GM12878 (cell line): ENCODE measurements around the gene GRK2. TPM values are rescaled to one million over a fixed set of nuclear protein-coding genes. Genes with fewer than 3 reads are reported as not detected.
A peak's percentile ranks its signal among the peaks of the same experiment; 100 is the strongest.

Experiments
- ATAC-seq: fragments of 200-7000 bp; cut with Tn5 transposase; 3 replicates; pipeline ENCODE4 v1.9.1; 2020; ENCODE audit warnings: mild to moderate bottlenecking, moderate library complexity
- BruUV-seq: library from RNA; stranded (reverse); fragments of 400-500 nt; replicated peaks from 2 replicates; lab custom pipeline; 2021; lab: Mats Ljungman, UMichigan
- CTCF ChIA-PET: fragments of 300-600 bp; sonication (Branson Sonifier 250); formaldehyde crosslinking; extraction: SDS; loops from one replicate; lab custom pipeline; 2021; ENCODE audit warnings: inconsistent platforms; lab: Yijun Ruan, JAX
- POLR2A ChIA-PET: fragments of 350-600 bp; formaldehyde crosslinking; extraction: SDS; loops from one replicate; lab custom pipeline; 2021; ENCODE audit warnings: inconsistent platforms; lab: Charles Lee
- RAD21 ChIA-PET: fragments of 300-600 bp; sonication (Branson Sonifier 250); formaldehyde crosslinking; loops from one replicate; lab custom pipeline; 2023; ENCODE audit warnings: antibody characterized with exemption; ENCODE audit not compliant: unreplicated experiment; lab: Charles Lee
- SMC1A ChIA-PET: fragments of 300-600 bp; sonication (Branson Sonifier 250); formaldehyde crosslinking; loops from one replicate; lab custom pipeline; 2023; ENCODE audit not compliant: unreplicated experiment, uncharacterized antibody; lab: Charles Lee
- DNase-seq: peaks from one replicate; pipeline ENCODE4 v3.0.0-alpha.2; 2011; ENCODE audit warnings: low read depth, low spot score
- FAIRE-seq: peaks from 3 replicates; lab custom pipeline; 2011; peaks lifted over from hg19 to GRCh38; lab: Jason Lieb, UNC
- H2AFZ ChIP-seq: 2 replicates; pipeline ENCODE4 v1.6.0; 2011; ENCODE audit warnings: low read depth, low read length, control low read depth; ENCODE audit not compliant: control insufficient read depth
- H3K27ac ChIP-seq: 2 replicates; pipeline ENCODE4 v1.5.1; 2011; ENCODE audit warnings: control low read depth; ENCODE audit not compliant: control insufficient read depth, insufficient read depth
- H3K27me3 ChIP-seq, 2 experiments: replicated peaks in 1 of 2; 2 replicates each; pipeline versions ENCODE4 v1.6.0 to v1.6.1; 2011; ENCODE audit warnings: low read length in 1 of 2; ENCODE audit not compliant: control insufficient read depth in 2 of 2, insufficient read depth in 2 of 2
- H3K36me3 ChIP-seq, 2 experiments: 2 replicates each; pipeline ENCODE4 v1.5.1; 2011; ENCODE audit warnings: low read length in 1 of 2; ENCODE audit not compliant: control insufficient read depth in 2 of 2, insufficient read depth in 2 of 2
- H3K4me1 ChIP-seq: 2 replicates; pipeline ENCODE4 v1.6.1; 2011; ENCODE audit warnings: mild to moderate bottlenecking, low read length, moderate library complexity, mixed read lengths; ENCODE audit not compliant: control insufficient read depth, insufficient read depth
- H3K4me2 ChIP-seq: 2 replicates; pipeline ENCODE4 v1.6.0; 2011; ENCODE audit warnings: control low read depth; ENCODE audit not compliant: control insufficient read depth, insufficient read depth
- H3K4me3 ChIP-seq: fragments of 200-600 bp; sonication (generic); 2 replicates; pipeline ENCODE4 v1.5.1; 2016
- H3K79me2 ChIP-seq: 2 replicates; pipeline ENCODE4 v1.6.0; 2011; ENCODE audit warnings: low read length; ENCODE audit not compliant: control insufficient read depth, insufficient read depth
- H3K9ac ChIP-seq: 2 replicates; pipeline ENCODE4 v1.8.0; 2011; ENCODE audit warnings: low read length, control low read depth, mixed read lengths; ENCODE audit not compliant: control insufficient read depth, insufficient read depth
- H3K9me3 ChIP-seq: replicated peaks from 3 replicates; pipeline ENCODE4 v1.5.1; 2011; ENCODE audit warnings: mild to moderate bottlenecking, low read length; ENCODE audit not compliant: control insufficient read depth, insufficient read depth
- H4K20me1 ChIP-seq: 2 replicates; pipeline ENCODE4 v1.6.0; 2011; ENCODE audit not compliant: control insufficient read depth, insufficient read depth
- BHLHE40 ChIP-seq, 2 experiments: fragments of 450-650 bp in 1 of 2; IDR thresholded peaks; 2 replicates each; pipeline ENCODE4 v1.6.1; 2011 to 2017; ENCODE audit warnings: low read depth in 2 of 2, borderline replicate concordance in 1 of 2, improper control_type of control experiment in 1 of 2, low read length in 1 of 2, mild to moderate bottlenecking in 1 of 2
- CREM ChIP-seq: IDR thresholded peaks from 2 replicates; pipeline ENCODE4 v1.6.1; 2014; ENCODE audit warnings: antibody characterized with exemption, low read depth
- EGR1 ChIP-seq, 2 experiments: IDR thresholded peaks; 1 replicate in 1 of 2; 2 replicates in 1 of 2; pipeline ENCODE4 v1.6.1; 2011 to 2012; ENCODE audit warnings: low read depth in 2 of 2, low read length in 2 of 2, borderline replicate concordance in 1 of 2, mild to moderate bottlenecking in 1 of 2, moderate library complexity in 1 of 2
- ETV6 ChIP-seq, 2 experiments: fragments of 450-650 bp in 1 of 2; IDR thresholded peaks in 1 of 2; conservative IDR thresholded peaks in 1 of 2; 2 replicates each; pipeline ENCODE4 v1.6.1; 2014; ENCODE audit warnings: antibody characterized with exemption in 1 of 2, borderline replicate concordance in 1 of 2, low read depth in 1 of 2, mild to moderate bottlenecking in 1 of 2, moderate library complexity in 1 of 2
- HDAC6 ChIP-seq: fragments of 200-600 bp; sonication (generic); IDR thresholded peaks from one replicate; pipeline ENCODE4 v1.8.0; 2017; ENCODE audit warnings: antibody characterized with exemption; ENCODE audit not compliant: unreplicated experiment
- MTA3 ChIP-seq: IDR thresholded peaks from 2 replicates; pipeline ENCODE4 v1.6.1; 2012; ENCODE audit warnings: low read length, inconsistent platforms, borderline replicate concordance
- MYB ChIP-seq: fragments of 150-350 bp; IDR thresholded peaks from 2 replicates; pipeline ENCODE4 v1.6.1; 2014; ENCODE audit warnings: mild to moderate bottlenecking, low read depth, low read length, borderline replicate concordance
- PAX5 ChIP-seq: IDR thresholded peaks from 2 replicates; pipeline ENCODE4 v1.6.1; 2011; ENCODE audit warnings: low read depth, low read length, borderline replicate concordance
- TBL1XR1 ChIP-seq: IDR thresholded peaks from 2 replicates; pipeline ENCODE4 v1.6.1; 2012; ENCODE audit warnings: low read depth, low read length, improper control_type of control experiment
- ZNF384 ChIP-seq: IDR thresholded peaks from 2 replicates; pipeline ENCODE4 v1.6.1; 2012; ENCODE audit warnings: low read depth, mild to moderate bottlenecking, low read length, improper control_type of control experiment, borderline replicate concordance
- WGBS: methylation state at CpG from one replicate; pipeline ENCODE4 v1.1.6; 2016; ENCODE audit warnings: low lambda C conversion rate; ENCODE audit not compliant: insufficient replicate concordance, insufficient coverage; ENCODE audit errors: missing lambda C conversion rate; 5-methylcytosine and 5-hydroxymethylcytosine counted together
- in situ Hi-C: fragments of 300-500 bp; cut with MboI; formaldehyde crosslinking; loops from 9 replicates; pipeline ENCODE4 v1.14.3; 2018; ENCODE audit warnings: mixed read lengths
- intact Hi-C: fragments of 100-400 bp; cut with micrococcal nuclease; formaldehyde crosslinking; loops from one replicate; pipeline ENCODE4 v1.14.2; 2022; ENCODE audit not compliant: unreplicated experiment
- polyA plus RNA-seq, 11 experiments: library from polyadenylated mRNA; depleted of rRNA in 4 of 11; unstranded in 6 of 11; stranded (reverse) in 5 of 11; fragments of >200 nt; fragmentation: Nextera tagmentation in 4 of 11; fragmentation: Illumina TruSeq in 1 of 11; extraction: Ambion mirVana in 4 of 11; extraction: Trizol in 1 of 11; gene quantifications; 1 replicate in 1 of 11; 2 replicates in 10 of 11; pipeline versions ENCODE4 v1.2.1 to v1.2.3, GENCODE V29; 2011 to 2016; ENCODE audit warnings: inconsistent platforms in 2 of 11, missing spikeins in 2 of 11, low read depth in 1 of 11
- total RNA-seq, 4 experiments: library from RNA; depleted of rRNA in 3 of 4; stranded (reverse); fragments of >200 nt in 3 of 4; fragmentation: Illumina TruSeq in 1 of 4; extraction: Trizol in 1 of 4; gene quantifications; 2 replicates each; pipeline versions ENCODE4 v1.2.1 to v1.2.3, GENCODE V29; 2013 to 2021
- TF ChIP-seq, protein P1 (sequence below): fragments of 450-650 bp; IDR thresholded peaks from 2 replicates; pipeline ENCODE4 v1.6.1; 2016; ENCODE audit warnings: mild to moderate bottlenecking
- TF ChIP-seq, protein P2 (sequence below): IDR thresholded peaks from 2 replicates; pipeline ENCODE4 v1.6.1; 2012; ENCODE audit warnings: improper control_type of control experiment, low read depth, low read length; ENCODE audit not compliant: insufficient replicate concordance
- TF ChIP-seq, protein P3 (sequence below), 3 experiments: IDR thresholded peaks in 2 of 3; conservative IDR thresholded peaks in 1 of 3; 2 replicates each; pipeline ENCODE4 v1.5.1; 2011; ENCODE audit warnings: low read depth in 3 of 3, low read length in 3 of 3, mild to moderate bottlenecking in 3 of 3, control low read depth in 2 of 3, moderate library complexity in 2 of 3, inconsistent platforms in 1 of 3, mixed read lengths in 1 of 3; ENCODE audit not compliant: control insufficient read depth in 2 of 3, insufficient read depth in 1 of 3; ENCODE audit errors: extremely low read depth in 1 of 3

The GRK2 gene
- total and polyA plus RNA-seq, 10 of the 15 experiments (the other 5 are each of a cell fraction or from before 2014, with no cell fraction given), result 1.0 to 160 (median 66.1) TPM

DNA sequence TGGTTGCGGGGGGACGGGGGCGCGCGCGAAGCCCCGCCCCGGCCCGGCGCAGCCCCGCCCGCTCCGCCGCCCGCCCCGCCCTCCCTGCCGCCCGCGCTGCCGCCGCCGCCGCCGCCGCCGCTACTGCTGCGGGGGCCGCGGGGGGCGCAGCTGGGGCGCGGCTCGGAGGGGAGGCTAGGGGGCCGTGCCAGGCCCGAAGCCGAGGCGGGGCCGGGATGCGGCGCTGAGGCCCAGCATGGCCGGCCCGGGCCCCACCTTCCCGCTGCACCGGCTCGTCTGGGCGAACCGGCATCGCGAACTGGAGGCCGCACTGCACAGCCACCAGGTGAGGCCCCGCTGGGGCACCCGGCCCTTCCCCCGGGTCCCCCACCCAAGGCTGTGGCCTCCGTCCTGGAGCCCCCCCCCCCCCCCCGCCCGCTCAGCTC, 23.0 kb downstream of the GRK2 start, which contains the start of gene ANKRD13D:
TSS of gene ANKRD13D (plus strand) at position 78 of the 425 bp plus-strand sequence. CDS start at position 236, 158 bp downstream.
- Histone ChIP-seq H2AFZ (peak within 1 kb of the TSS; percentile 68), H4K20me1 (no peaks in the 10 kb centered on the region), H3K27me3 (no peaks in the 10 kb centered on the region), H3K79me2 (peaks cover 19% of the 10 kb centered on the region), H3K9ac (peak within 1 kb of the TSS; percentile 96), H3K4me1 (peaks cover 26% of the 10 kb centered on the region), H3K4me2 (peak within 1 kb of the TSS; percentile 97), H3K36me3 (peaks cover 14 to 30% of the 10 kb centered on the region in 2 experiments; a peak in 3 of 4 replicates), H3K9me3 (no peaks in the 10 kb centered on the region; the same call in 2 of the 3 replicates), H3K4me3 (peak within 1 kb of the TSS; percentile 97), H3K27ac (peak within 1 kb of the TSS; percentile 99)
- ChIA-PET POLR2A (interaction anchor here (0.7 to 3.3 kb wide), 8 partner anchors 12 to 65 kb away, joined by 3 to 46 read pairs (median 8); partner anchors contain the start of gene GRK2), SMC1A (interaction anchor here (0.9 to 3.6 kb wide), 5 partner anchors 19 to 92 kb away, joined by 3 to 35 read pairs (median 6); no protein-coding TSS in a partner anchor), CTCF (interaction anchor here (0.7 to 3.1 kb wide), 8 partner anchors 12 to 94 kb away, joined by 3 to 18 read pairs (median 12); partner anchors contain the start of gene GRK2), RAD21 (interaction anchor here (1.2 to 4.0 kb wide), 8 partner anchors 12 to 113 kb away, joined by 3 to 28 read pairs (median 9); partner anchors contain the start of genes GRK2 and PPP1CA)
- ATAC-seq (peak; percentile 42), DNase-seq (no peak), FAIRE-seq (no peak)
- in situ Hi-C loops, result no loop called here
- WGBS, result 0% methylated on average over 12 of the region's 56 CpGs
- intact Hi-C loops, result no loop called here
- BruUV-seq, result no TSS peak
- TF ChIP-seq TBL1XR1 (no peak), BHLHE40 (IDR thresholded peaks at IDR 0.05; ENCODE audit: borderline replicate concordance in 1 of 2, low read depth in 2 of 2, low read length in 1 of 2) (no peak), HDAC6 (no peak), MYB (no peak), MTA3 (no peak), EGR1 (IDR thresholded peaks at IDR 0.05; ENCODE audit: borderline replicate concordance in 1 of 2, low read depth in 2 of 2, low read length in 2 of 2) (0 out of 3 replicates have a peak, but pooled peaks of 1 of the 2 experiments have one; percentile 15), ZNF384 (no peak), CREM (no peak), ETV6 (conservative IDR thresholded peaks at IDR 0.05 in 1 of 2, IDR thresholded peaks at IDR 0.05 in 1 of 2; ENCODE audit: borderline replicate concordance in 1 of 2, low read depth in 1 of 2) (no peak), PAX5 (no peak)
- TF ChIP-seq, protein P1, sequence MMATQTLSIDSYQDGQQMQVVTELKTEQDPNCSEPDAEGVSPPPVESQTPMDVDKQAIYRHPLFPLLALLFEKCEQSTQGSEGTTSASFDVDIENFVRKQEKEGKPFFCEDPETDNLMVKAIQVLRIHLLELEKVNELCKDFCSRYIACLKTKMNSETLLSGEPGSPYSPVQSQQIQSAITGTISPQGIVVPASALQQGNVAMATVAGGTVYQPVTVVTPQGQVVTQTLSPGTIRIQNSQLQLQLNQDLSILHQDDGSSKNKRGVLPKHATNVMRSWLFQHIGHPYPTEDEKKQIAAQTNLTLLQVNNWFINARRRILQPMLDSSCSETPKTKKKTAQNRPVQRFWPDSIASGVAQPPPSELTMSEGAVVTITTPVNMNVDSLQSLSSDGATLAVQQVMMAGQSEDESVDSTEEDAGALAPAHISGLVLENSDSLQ, result no peak
- TF ChIP-seq, protein P2, sequence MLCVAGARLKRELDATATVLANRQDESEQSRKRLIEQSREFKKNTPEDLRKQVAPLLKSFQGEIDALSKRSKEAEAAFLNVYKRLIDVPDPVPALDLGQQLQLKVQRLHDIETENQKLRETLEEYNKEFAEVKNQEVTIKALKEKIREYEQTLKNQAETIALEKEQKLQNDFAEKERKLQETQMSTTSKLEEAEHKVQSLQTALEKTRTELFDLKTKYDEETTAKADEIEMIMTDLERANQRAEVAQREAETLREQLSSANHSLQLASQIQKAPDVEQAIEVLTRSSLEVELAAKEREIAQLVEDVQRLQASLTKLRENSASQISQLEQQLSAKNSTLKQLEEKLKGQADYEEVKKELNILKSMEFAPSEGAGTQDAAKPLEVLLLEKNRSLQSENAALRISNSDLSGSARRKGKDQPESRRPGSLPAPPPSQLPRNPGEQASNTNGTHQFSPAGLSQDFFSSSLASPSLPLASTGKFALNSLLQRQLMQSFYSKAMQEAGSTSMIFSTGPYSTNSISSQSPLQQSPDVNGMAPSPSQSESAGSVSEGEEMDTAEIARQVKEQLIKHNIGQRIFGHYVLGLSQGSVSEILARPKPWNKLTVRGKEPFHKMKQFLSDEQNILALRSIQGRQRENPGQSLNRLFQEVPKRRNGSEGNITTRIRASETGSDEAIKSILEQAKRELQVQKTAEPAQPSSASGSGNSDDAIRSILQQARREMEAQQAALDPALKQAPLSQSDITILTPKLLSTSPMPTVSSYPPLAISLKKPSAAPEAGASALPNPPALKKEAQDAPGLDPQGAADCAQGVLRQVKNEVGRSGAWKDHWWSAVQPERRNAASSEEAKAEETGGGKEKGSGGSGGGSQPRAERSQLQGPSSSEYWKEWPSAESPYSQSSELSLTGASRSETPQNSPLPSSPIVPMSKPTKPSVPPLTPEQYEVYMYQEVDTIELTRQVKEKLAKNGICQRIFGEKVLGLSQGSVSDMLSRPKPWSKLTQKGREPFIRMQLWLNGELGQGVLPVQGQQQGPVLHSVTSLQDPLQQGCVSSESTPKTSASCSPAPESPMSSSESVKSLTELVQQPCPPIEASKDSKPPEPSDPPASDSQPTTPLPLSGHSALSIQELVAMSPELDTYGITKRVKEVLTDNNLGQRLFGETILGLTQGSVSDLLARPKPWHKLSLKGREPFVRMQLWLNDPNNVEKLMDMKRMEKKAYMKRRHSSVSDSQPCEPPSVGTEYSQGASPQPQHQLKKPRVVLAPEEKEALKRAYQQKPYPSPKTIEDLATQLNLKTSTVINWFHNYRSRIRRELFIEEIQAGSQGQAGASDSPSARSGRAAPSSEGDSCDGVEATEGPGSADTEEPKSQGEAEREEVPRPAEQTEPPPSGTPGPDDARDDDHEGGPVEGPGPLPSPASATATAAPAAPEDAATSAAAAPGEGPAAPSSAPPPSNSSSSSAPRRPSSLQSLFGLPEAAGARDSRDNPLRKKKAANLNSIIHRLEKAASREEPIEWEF, result no peak
- TF ChIP-seq, protein P3, sequence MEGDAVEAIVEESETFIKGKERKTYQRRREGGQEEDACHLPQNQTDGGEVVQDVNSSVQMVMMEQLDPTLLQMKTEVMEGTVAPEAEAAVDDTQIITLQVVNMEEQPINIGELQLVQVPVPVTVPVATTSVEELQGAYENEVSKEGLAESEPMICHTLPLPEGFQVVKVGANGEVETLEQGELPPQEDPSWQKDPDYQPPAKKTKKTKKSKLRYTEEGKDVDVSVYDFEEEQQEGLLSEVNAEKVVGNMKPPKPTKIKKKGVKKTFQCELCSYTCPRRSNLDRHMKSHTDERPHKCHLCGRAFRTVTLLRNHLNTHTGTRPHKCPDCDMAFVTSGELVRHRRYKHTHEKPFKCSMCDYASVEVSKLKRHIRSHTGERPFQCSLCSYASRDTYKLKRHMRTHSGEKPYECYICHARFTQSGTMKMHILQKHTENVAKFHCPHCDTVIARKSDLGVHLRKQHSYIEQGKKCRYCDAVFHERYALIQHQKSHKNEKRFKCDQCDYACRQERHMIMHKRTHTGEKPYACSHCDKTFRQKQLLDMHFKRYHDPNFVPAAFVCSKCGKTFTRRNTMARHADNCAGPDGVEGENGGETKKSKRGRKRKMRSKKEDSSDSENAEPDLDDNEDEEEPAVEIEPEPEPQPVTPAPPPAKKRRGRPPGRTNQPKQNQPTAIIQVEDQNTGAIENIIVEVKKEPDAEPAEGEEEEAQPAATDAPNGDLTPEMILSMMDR (IDR thresholded peaks at IDR 0.05 in 2 of 3, conservative IDR thresholded peaks at IDR 0.05 in 1 of 3; ENCODE audit: control insufficient read depth in 2 of 3, extremely low read depth in 1 of 3, insufficient read depth in 1 of 3, low read depth in 3 of 3, low read length in 3 of 3), result no peak
